ENCODE measurements around the gene ADGRG6.

Gene ADGRG6

GRCh38 chr6:142321451-142321850 is 19.6 kb downstream of the ADGRG6 start:
- DNase-seq (ENCODE audit: low spot score): no peak
- FAIRE-seq: no peak

DNA sequence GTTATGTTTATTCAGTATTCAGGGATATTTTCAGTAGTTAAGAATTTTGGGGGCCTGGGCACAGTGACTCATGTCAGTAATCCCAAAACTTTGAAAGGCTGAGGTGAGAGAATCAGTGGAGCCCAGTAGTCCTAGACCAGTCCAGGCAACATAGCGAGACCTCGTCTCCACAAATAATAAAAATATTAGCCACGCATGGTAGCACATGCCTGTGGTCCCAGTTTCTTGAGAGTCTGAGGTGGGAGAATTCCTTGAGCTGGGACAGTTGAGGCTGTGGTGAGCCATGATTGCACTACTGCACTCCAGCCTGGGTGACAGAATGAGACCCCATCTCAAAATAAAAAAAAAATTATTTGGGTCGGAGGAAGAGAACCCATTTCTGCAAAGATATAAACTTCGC is 20.3 kb downstream of the ADGRG6 start:
- peak; percentile 46 for FAIRE-seq
- DNase-seq (ENCODE audit: low spot score): peak; percentile 53

DNA sequence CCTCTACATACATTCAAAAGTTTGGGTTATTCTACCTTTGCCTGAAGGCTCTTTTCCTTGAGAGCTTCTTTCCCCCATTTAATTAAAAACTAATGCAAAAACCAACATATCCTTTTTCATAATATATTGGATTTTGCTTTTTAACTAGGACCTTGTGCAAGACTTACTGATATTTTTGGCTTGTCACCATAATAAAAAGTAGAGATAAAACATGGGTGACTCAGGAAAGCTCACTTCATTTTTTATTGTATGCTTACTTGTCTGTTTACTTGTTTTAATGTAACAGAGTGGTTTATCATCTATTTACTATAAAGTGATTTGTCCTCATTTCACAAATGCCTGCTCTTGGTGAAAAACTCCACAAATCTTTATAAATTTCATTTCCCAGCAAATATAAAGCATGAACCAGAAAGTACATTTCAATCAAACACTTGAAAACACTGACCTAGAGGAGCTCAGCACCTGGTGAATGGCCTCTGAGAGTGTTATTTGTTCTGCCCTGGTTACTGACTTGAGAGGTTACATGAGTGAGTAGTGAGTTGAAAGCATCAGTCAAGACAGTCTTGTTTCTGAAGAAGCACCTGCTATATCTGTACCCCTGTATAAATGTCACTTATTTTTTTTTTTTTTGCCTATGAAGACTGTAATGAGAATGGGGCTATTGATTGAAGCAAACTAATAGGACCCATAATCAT is 20.8 kb downstream of the ADGRG6 start:
- FAIRE-seq (no peak), DNase-seq (ENCODE audit: low spot score) (no peak)

DNA sequence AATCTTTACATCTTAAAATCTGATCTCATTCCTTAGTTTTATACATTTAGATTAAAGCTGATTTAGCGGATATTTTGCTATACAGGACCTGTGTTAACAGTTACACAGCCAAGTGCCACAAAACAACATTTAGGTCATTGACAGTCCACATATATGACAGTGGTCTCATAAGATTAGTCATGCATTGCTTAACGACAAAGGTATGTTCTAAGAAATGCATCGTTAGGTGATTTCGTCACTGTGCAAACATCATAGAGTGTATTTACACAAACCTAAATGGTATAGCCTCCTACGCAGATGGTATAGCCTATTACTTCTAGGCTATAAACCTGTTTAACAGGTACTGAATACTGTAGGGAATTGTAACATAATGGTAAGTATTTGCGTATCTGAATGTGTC is 21.6 kb downstream of the ADGRG6 start:
- FAIRE-seq: no peak

GRCh38 chr6:142324111-142324510 is 22.3 kb downstream of the ADGRG6 start:
- DNase-seq (ENCODE audit: low spot score): no peak
- FAIRE-seq: no peak

More for the DNA sequence above, 21.6 kb downstream of the ADGRG6 start:
- DNase-seq (ENCODE audit: low spot score): peak; percentile 60

- FAIRE-seq (no peak), DNase-seq (ENCODE audit: low spot score) (no peak)
Observed at GRCh38 chr6:142325111-142325510, 23.3 kb downstream of the ADGRG6 start.

GRCh38 chr6:142326540-142326939 is 24.7 kb downstream of the ADGRG6 start:
- no peak for FAIRE-seq
- DNase-seq (ENCODE audit: low spot score): no peak

- DNase-seq (ENCODE audit: low spot score): no peak
- FAIRE-seq: no peak
Observed at GRCh38 chr6:142328070-142328469, 26.3 kb downstream of the ADGRG6 start.

DNA sequence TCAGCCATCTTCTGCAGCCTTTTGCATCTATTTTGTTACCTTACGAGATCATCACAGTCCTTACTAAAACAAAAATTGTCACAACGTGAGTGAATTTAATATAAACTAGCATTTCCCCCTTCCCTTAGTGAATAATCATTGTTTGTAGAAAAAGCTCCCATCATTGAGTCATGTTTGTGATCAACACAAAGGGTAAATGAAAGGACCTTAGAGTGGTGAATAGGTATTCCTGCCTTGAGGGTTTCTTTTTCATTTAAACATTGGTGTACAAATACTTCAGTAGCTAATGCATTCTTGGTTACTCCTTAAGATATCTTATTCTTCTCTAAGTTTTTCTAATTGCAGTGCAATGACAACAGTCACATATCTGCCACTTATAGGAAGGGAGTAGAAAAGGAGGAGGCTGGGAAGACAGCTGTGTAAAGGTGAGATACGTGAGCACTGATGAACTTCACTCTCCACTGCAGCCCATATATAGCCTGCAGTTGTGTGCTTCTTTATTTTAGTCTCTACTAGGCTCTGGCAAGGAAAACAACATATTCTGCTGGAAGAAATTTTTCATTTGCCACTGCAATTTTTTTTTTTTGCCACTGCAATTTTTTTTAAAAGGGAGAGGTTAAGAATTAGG is 27.8 kb downstream of the ADGRG6 start:
- DNase-seq (ENCODE audit: low spot score) (no peak), FAIRE-seq (no peak)

GRCh38 chr6:142331075-142331551 is 29.3 kb downstream of the ADGRG6 start:
- DNase-seq (ENCODE audit: low spot score) (no peak), FAIRE-seq (no peak)

DNA sequence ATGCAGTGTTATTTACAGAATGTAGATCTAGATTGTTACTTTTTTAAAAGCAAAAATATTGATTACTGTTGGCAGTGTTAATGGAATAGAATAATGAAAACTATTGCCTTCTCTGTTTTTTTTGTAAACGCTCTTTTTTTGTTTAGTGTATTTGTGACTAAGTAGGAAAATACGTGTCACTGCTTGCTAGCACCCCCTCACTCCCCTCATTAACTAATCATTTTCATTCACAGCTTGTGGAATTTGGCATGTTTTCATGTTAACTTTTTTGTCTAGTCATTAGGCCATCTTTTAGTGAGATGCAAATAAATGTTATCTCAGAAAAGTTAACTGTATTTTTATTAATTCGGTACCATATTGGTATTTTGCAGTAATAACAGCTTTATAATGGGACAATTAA is 29.8 kb downstream of the ADGRG6 start:
- DNase-seq (ENCODE audit: low spot score) (no peak), FAIRE-seq (no peak)

- FAIRE-seq (no peak), DNase-seq (ENCODE audit: low spot score) (no peak)
Observed at GRCh38 chr6:142332393-142333098, 30.7 kb downstream of the ADGRG6 start.

DNA sequence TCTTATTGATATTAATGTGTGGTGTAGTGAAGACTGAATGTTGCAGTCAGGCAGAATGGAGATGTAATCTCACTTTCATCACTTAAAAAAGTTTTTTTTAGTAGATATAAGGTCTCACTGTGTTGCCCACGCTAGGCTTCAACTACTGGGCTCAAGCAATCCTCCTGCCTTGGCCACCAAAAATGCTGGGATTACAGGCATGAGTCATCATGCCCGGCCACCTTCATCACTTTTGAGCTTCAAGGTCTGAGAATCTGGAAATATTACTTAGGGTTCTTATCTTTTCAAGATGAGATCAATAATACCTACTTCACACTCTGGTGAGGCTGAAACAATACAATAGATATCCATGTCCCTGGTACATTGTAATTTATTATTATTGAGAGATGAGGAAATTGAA is 31.6 kb downstream of the ADGRG6 start:
- DNase-seq (ENCODE audit: low spot score): no peak
- no peak for FAIRE-seq

GRCh38 chr6:142334294-142334693 is 32.5 kb downstream of the ADGRG6 start:
- DNase-seq (ENCODE audit: low spot score) (no peak), FAIRE-seq (no peak)

GRCh38 chr6:142335415-142335814 is 33.6 kb downstream of the ADGRG6 start:
- DNase-seq (ENCODE audit: low spot score): no peak
- FAIRE-seq: no peak

DNA sequence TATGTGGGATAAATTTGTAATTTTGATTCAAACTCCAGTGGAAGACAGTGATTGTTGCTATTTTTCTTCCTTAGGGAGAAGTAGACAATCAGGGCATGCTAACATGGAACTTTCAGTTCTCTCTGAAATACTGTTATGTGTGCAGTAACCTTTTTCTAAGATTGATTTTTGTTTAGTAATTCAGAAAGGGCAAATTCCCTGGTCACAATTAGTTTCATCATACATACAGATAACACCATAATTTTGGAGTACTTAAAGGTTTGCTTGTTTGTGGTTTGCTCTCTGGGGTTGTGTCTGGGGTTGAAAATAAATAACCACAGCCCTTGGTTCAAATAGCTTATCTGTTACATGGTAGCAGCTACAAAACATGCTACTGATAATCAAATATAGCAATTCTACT is 34.4 kb downstream of the ADGRG6 start:
- no peak for DNase-seq (ENCODE audit: low spot score)
- no peak for FAIRE-seq

GRCh38 chr6:142336787-142337186 is 35.0 kb downstream of the ADGRG6 start:
- FAIRE-seq (no peak), DNase-seq (ENCODE audit: low spot score) (no peak)

DNA sequence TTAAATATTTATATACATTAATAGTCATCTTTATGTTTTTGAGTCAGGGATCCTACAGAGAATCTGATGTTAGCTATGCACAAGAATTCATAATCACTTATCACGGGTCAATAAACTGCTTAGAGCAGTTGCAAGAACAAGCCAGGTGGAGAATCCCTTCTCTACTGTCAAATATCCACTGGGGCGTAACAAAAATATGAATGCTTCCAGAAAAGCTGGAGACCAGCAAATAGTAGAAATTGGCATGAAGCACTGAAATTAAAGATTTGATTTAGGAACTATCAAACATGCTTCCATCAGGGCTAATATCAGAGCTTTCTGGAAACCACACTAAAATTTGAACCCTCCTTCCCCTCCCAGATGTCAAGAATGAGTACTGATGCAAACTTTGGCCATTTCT is 37.3 kb downstream of the ADGRG6 start:
- FAIRE-seq: no peak
- DNase-seq (ENCODE audit: low spot score): no peak

DNA sequence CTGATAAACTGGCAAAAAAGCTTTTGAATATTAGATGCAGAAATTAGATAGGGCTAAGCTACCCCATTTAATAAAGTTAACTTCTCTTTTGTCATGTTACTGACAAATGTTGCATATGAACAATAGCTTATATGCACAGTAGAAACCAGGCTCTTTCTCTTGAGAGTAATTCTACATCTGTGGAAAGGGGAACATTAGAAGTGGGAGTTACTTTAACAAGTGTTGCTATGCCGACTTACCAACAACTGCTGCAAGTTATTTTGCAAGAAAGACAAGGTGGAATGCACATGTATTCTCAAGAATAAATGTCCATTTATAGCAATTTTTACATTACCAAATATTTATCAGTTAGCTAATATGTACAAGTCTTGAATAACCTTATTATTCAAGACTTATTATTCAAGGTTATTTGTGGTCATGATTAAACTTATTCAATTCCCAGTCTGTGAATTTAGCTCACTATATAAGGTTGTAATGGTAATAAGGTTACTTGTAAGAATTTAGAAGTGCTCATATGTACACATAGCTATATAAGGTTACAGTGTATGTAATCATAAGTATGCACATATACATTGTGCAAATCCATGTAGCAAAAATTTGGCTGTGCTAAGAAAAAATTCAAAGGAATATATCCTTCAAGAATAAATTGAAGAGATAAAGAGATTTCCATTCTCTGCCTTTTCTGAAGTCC is 38.3 kb downstream of the ADGRG6 start:
- FAIRE-seq: no peak
- DNase-seq (ENCODE audit: low spot score): no peak

DNA sequence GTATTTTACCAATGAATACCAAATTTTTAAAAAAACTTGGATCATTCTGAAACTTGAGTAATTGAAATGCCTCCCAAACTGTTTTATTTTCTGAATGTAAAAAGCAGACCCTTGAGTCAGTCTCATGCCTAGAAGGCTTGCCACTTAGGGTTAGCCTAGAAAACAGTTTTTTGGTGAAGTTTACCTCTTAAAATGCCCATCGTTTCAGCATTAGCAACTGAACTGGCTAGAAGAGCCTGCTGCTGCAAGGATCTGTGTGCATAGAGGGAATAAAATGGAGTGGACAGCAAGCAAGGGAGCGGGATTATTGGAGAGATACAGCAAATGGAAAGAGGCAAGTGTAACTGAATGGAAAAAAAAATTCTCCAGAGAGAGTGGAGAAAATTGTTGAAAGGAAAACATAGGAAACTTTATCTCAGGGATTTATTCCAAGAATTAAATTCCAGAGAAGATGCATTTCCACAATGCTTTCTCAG is 40.1 kb downstream of the ADGRG6 start:
- FAIRE-seq (no peak), DNase-seq (ENCODE audit: low spot score) (no peak)

- FAIRE-seq (peak; percentile 36), DNase-seq (ENCODE audit: low spot score) (no peak)
Observed at GRCh38 chr6:142342986-142343385, 41.2 kb downstream of the ADGRG6 start.

DNA sequence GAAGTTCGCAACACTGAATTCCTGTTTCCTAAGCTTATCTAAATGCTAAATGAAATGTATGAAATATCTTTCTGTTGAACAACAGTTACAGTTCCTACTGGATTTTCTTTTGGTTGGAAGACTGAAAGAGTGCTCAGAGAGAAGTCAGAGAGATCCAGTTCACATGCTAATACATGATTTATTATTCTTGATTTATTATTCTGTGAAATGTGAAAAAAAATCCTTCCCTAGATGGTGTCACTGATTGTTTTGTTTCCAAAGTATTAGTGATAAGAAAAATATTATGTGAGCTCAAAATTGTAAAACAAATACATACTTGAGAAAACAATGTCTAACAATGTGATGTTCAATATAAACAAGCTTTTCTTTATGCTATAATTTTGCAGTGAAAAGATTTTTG is 42.1 kb downstream of the ADGRG6 start:
- FAIRE-seq: no peak
- no peak for DNase-seq (ENCODE audit: low spot score)

Measured in RCC 7860 (cell line).